NT2/D1 (cell line): ENCODE results near the gene ADSS2.

Experiments
- DNase-seq: peaks from one replicate; pipeline ENCODE4 v3.0.0-alpha.2; 2011; ENCODE audit warnings: low read depth, low spot score
- H3K27me3 ChIP-seq: 2 replicates; pipeline ENCODE4 v1.6.0; 2011; ENCODE audit warnings: mild to moderate bottlenecking; ENCODE audit not compliant: insufficient read length, insufficient read depth
- H3K36me3 ChIP-seq: 2 replicates; pipeline ENCODE4 v1.6.1; 2011; ENCODE audit warnings: mild to moderate bottlenecking, low read length, mixed read lengths; ENCODE audit not compliant: insufficient read depth, insufficient read length
- H3K4me1 ChIP-seq: 2 replicates; pipeline ENCODE4 v1.5.1; 2011; ENCODE audit not compliant: insufficient read depth, insufficient read length
- H3K4me3 ChIP-seq: 2 replicates; pipeline ENCODE4 v1.5.1; 2011; ENCODE audit warnings: low read depth; ENCODE audit not compliant: insufficient read length
- H3K9ac ChIP-seq: 2 replicates; pipeline ENCODE4 v1.6.0; 2011; ENCODE audit warnings: low read depth; ENCODE audit not compliant: insufficient read length
- H3K9me3 ChIP-seq: 2 replicates; pipeline ENCODE4 v1.5.1; 2011; ENCODE audit warnings: mild to moderate bottlenecking, low read length; ENCODE audit not compliant: insufficient read depth
- SUZ12 ChIP-seq: IDR thresholded peaks from 2 replicates; pipeline ENCODE4 v1.6.1; 2011; ENCODE audit not compliant: insufficient read length, insufficient read depth; ENCODE audit errors: extremely low read depth
- YY1 ChIP-seq: IDR thresholded peaks from 2 replicates; pipeline ENCODE4 v1.6.1; 2011; ENCODE audit not compliant: insufficient read length, insufficient read depth
- ZNF274 ChIP-seq: IDR thresholded peaks from 2 replicates; pipeline ENCODE4 v1.6.1; 2011; ENCODE audit warnings: mild to moderate bottlenecking, low read depth, low read length

The ADSS2 gene

GRCh38 chr1:244444854-244445253, 6.9 kb downstream of the ADSS2 start:
- no peaks in the 10 kb centered on the region for H3K9me3 ChIP-seq
- H3K36me3 ChIP-seq, result peaks cover 23% of the 10 kb centered on the region
- no peak overlapping the region for H3K4me3 ChIP-seq
- H3K27me3 ChIP-seq, result no peaks in the 10 kb centered on the region
- TF ChIP-seq ZNF274 (no peak), SUZ12 (no peak), YY1 (no peak)
- no peak overlapping the region for H3K9ac ChIP-seq
- peaks cover 2% of the 10 kb centered on the region for H3K4me1 ChIP-seq
- no peak for DNase-seq

- H3K36me3 ChIP-seq, result peaks cover 13% of the 10 kb centered on the region
- TF ChIP-seq YY1 (no peak), ZNF274 (no peak), SUZ12 (no peak)
- no peak for DNase-seq
- peaks cover 4% of the 10 kb centered on the region for H3K4me1 ChIP-seq
- H3K9ac ChIP-seq, result no peak overlapping the region
- H3K4me3 ChIP-seq, result no peak overlapping the region
- no peaks in the 10 kb centered on the region for H3K27me3 ChIP-seq
- H3K9me3 ChIP-seq, result no peaks in the 10 kb centered on the region
Observed at GRCh38 chr1:244442850-244443249, 8.9 kb downstream of the ADSS2 start.

GRCh38 chr1:244439391-244440032, 12.2 kb downstream of the ADSS2 start:
- Histone ChIP-seq H3K9me3 (no peaks in the 10 kb centered on the region), H3K9ac (no peak overlapping the region), H3K4me1 (peaks cover 2% of the 10 kb centered on the region), H3K36me3 (peaks cover 33% of the 10 kb centered on the region), H3K27me3 (no peaks in the 10 kb centered on the region), H3K4me3 (no peak overlapping the region)
- no peak for DNase-seq
- TF ChIP-seq YY1 (no peak), SUZ12 (no peak), ZNF274 (no peak)

- Histone ChIP-seq H3K9ac (no peak overlapping the region), H3K9me3 (no peaks in the 10 kb centered on the region), H3K4me3 (no peak overlapping the region), H3K4me1 (peaks cover 2% of the 10 kb centered on the region), H3K27me3 (no peaks in the 10 kb centered on the region), H3K36me3 (peaks cover 46% of the 10 kb centered on the region)
- TF ChIP-seq YY1 (no peak), ZNF274 (no peak), SUZ12 (no peak)
- DNase-seq, result no peak
Observed at GRCh38 chr1:244437086-244437468, 14.6 kb downstream of the ADSS2 start.

- no peak for DNase-seq
- TF ChIP-seq YY1 (no peak), SUZ12 (no peak), ZNF274 (no peak)
Observed at GRCh38 chr1:244436336-244437085, 15.2 kb downstream of the ADSS2 start.

GRCh38 chr1:244435562-244436205, 16.0 kb downstream of the ADSS2 start:
- H3K9ac ChIP-seq, result no peak overlapping the region
- H3K36me3 ChIP-seq, result peaks cover 59% of the 10 kb centered on the region
- no peak for TF ChIP-seq YY1
- no peak for TF ChIP-seq ZNF274
- TF ChIP-seq SUZ12, result no peak
- no peaks in the 10 kb centered on the region for H3K27me3 ChIP-seq
- H3K9me3 ChIP-seq, result no peaks in the 10 kb centered on the region
- DNase-seq, result no peak
- H3K4me3 ChIP-seq, result no peak overlapping the region
- H3K4me1 ChIP-seq, result peaks cover 2% of the 10 kb centered on the region

More at GRCh38 chr1:244436336-244437085, 15.2 kb downstream of the ADSS2 start:
- Histone ChIP-seq H3K4me1 (peaks cover 2% of the 10 kb centered on the region), H3K4me3 (no peak overlapping the region), H3K9me3 (no peaks in the 10 kb centered on the region), H3K9ac (no peak overlapping the region), H3K27me3 (no peaks in the 10 kb centered on the region), H3K36me3 (peaks cover 52% of the 10 kb centered on the region)

- Histone ChIP-seq H3K27me3 (no peaks in the 10 kb centered on the region), H3K36me3 (peaks cover 66% of the 10 kb centered on the region), H3K4me3 (no peak overlapping the region), H3K4me1 (no peaks in the 10 kb centered on the region), H3K9ac (no peak overlapping the region), H3K9me3 (no peaks in the 10 kb centered on the region)
- no peak for DNase-seq
- TF ChIP-seq YY1 (no peak), ZNF274 (no peak), SUZ12 (no peak)
Observed at GRCh38 chr1:244431166-244431565, 20.5 kb downstream of the ADSS2 start.
